Activated T-cell treated with anti-CD3 and anti-CD28 coated beads for 48 hours (primary cell): Measurements from ENCODE around the gene ARHGDIA.
"Not testable (repeated sequence)": the region's sequence is repeated elsewhere in the genome, so short reads cannot be mapped to it uniquely, and the experiment has no call there.

ENCODE experiments used
- DNase-seq: peaks from one replicate; pipeline ENCODE4 v3.0.0-alpha.2; 2020; ENCODE audit warnings: low read depth

ARHGDIA gene

DNA sequence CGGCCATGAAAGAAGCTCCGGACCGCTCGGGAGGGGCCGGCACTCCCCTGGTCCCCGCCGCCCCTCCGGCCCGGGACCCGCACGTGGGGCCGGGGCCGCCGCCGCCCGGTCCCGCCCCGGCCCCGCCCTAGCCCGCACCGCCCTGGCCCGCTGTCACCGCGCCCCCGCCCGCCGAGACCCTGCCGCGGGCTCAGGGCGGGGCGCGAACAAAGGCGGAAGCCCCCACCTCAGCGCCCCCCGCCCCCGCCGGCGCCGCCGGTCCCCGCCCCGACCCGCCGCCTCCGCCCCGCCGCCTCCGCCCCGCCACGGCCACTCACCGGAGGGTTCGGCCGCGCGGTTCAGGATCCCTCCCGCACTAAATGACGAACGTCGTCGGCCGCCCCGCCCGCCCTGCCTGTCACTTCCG is at the start of gene ARHGDIA:
TSS of gene ARHGDIA (minus strand) at position 357 of the 406 bp plus-strand sequence. CDS start 1,407 bp downstream, outside the sequence.
- no peak for DNase-seq

DNA sequence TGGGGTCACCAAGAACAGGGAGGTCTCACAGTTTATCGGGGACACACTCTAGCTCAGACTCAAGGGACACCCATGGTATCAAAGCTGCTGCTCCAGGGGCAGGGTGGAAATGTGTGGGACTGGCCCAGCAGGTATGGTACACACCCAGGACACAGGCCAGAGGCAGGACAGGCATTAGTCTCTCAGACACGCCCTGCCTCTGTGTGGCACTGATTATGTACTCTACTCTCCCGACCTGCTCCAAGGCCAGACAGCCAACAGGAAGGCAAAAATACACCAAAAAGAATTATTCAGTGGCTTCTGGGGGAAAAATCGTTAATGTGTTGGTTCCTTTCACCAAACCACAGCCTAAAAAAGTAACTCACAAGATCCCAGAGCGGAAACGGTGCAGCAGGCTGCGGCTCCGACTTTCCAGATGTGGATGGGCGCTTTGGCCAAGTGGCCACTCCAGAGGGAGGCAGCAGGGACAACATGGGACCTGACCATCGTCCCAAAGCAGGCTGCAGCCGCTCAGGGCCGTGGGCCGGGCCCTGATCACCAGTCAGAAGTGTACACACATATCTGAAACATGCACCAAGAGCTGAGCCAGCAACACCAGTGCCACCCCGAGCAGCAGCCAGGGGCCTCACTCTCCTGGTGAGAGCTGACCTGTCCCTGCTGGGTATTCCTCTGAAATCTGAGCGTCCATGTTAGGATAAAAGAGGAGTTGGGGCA is 47.9 kb upstream of the ARHGDIA start:
- DNase-seq, result no peak

DNA sequence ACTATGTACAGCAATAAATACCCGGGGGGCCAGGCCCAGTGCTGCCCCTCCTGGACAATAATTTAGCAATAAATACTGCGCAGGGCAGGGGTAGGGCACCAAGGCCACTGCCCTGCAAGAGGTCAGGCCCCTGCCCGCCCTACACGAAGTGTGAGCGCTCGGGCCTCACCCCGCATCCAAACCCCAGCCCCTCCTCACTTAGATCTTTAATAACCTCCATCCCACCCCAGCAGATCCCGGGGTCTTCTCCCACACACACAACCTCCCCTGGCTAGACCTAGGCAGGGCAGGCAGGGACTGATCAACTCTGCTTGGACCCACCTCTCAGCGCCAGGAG is 47.2 kb upstream of the ARHGDIA start:
- DNase-seq, result not testable (repeated sequence)

DNA sequence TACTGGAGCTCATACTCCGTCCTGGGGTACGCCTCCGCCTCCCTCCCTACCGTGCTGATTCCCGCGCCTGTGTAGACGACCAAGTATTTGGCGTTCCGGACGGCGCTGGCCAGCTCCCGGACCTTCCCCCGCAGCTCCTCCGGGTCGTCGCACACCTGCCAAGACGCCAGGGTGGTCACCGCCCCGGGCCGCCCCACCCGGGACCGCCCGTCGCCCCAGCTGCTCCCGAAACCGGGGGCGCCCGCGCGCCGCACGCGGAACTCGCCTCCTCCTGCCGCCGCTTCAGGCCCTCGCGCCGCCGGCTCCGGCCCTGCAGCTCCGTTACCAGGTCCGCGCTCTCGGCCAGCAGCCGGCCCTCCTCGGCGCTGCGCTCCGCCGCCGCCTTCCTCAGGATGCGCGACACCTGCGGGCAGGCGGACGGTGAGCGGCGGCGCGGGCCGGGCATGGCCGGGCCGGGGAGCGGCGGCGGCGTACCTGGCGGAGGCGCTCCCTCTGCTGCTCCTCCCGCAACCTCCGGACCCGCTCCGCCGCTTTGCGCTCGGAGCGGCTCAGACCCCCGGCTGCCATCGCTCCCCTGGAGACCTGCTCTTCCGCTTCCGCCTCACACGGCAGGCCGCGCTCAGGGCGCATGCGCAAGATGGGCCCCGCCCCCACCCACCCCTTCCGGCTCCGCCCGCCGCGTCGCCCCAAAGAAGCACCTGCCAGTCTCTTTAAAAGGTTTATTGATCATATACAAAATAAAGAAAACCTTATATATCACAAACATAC is 46.6 kb upstream of the ARHGDIA start, which contains the start of gene SIRT7:
TSS of gene SIRT7 (minus strand) at position 612 of the 768 bp plus-strand sequence. CDS start at position 567, 45 bp downstream.
- DNase-seq, result peak; percentile 79

DNA sequence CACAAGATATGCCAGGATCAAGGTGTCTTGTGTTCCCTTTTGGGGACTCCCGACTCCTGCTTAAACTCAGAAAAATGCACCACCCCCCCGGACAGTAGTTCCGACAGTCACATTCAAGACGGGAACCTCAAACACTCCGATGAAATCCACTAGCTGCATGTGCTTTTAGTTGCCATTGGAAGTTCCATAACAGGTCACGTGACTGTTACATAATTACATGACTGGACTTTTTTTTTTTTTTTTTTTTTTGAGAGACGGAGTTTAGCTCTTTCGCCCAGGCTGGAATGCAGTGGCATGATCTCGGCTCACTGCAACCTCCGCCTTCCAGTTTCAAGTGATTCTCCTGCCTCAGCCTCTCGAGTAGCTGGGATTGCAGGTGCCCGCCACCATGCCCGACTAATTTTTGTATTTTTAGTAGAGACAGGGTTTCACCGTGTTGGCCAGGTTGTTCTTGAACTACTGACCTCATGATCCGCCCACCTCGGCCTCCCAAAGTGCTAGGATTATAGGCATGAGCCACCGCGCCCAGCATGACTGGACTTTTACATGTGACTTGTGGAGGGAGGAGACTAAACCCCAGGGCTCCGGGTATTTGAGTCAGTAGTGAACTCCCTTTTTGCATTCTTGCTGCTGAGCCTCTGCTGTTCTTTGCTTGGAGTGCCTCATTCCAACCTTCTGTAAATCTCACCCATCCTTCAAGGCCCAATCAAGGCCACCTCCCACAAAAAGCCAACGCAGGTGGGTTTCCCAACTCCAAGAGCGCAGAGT is 45.3 kb upstream of the ARHGDIA start:
- no peak for DNase-seq

DNA sequence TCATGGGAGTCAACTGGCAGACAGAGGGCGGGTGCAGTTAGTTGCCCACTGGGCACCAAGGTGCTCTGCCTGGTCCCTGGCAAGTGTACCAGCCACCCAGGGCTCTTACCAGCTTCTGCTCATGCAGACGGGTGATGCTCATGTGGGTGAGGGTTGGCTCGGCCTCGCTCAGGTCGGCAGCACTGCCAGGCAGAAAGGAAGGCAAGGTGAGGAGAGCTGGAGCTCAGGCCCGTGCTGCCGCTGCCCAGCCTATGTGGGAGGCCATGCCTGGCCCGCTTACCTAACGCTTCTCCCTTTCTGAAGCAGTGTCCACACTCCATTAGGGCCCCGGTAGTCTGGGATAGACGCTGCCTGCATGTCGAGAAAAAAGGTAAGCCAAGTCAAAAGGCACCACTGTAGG is 44.2 kb upstream of the ARHGDIA start:
- DNase-seq, result no peak

DNA sequence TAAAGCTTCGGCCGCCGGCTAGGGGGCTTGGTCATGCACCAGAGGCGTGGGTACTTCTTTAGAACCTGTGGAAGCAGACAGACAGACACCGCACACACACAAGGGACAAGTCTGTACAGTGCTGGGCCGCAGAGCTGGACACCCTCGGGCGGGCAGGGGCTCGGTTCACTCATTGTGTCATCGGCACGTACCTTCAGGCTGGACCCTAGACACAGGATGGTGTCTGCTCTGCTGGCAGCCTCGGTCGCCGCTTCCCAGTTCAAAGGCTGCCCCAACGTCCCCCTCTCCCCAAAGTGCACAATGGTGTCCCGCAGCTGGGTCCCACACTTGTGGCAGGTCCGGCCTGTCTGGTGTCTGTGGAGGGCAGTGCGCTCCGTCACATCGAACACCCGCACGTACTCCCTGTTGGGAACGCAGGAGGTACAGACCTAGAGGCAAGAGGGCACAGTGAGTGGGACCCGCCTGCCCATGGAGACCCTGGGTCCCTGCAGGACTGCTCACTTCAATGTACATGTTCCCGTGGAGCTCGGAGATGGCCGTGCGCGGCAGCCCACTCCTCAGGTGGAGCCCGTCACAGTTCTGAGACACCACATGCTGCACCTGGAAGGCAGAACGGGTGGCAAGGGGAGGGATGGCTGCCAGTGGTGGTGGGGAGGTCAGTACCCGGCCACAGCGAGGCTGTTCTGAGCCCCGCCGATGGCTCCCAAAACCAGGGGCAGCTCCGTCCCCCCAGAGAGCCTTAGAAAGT is 43.1 kb upstream of the ARHGDIA start:
- DNase-seq, result no peak

DNA sequence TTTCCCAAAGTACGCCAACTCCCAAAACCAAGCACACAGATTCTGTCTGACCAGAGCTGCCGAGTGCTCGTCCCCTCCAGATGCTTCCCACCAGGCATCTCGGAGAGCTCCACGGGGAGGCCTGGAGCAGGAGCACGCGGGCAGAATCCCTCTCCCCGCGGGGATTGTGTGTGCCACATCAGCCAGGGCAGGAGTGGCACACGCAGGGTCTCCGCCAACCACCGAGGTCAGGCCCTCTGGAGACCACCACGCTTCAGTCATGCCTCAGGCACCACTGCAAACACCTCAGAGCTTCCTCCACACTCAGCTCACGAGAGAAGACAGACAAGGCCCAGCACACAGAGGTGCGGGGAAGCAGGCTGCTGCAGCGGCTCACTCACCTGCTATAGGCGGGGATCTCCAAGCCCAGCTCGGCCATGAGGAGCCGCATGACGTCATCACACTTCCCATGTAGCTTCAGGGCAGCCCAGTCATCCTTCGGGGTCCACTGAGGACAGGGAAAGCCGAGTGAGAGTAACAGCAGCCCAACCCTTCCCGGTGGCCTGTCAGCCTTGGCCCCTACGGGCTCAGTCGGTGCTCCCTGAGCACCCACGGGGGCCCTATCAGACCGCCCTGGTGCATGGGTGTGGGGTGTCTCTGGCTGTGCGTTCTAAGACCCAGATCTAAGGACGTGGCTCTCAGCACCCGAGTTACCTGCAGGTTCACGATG is 42.4 kb upstream of the ARHGDIA start:
- DNase-seq, result no peak

DNA sequence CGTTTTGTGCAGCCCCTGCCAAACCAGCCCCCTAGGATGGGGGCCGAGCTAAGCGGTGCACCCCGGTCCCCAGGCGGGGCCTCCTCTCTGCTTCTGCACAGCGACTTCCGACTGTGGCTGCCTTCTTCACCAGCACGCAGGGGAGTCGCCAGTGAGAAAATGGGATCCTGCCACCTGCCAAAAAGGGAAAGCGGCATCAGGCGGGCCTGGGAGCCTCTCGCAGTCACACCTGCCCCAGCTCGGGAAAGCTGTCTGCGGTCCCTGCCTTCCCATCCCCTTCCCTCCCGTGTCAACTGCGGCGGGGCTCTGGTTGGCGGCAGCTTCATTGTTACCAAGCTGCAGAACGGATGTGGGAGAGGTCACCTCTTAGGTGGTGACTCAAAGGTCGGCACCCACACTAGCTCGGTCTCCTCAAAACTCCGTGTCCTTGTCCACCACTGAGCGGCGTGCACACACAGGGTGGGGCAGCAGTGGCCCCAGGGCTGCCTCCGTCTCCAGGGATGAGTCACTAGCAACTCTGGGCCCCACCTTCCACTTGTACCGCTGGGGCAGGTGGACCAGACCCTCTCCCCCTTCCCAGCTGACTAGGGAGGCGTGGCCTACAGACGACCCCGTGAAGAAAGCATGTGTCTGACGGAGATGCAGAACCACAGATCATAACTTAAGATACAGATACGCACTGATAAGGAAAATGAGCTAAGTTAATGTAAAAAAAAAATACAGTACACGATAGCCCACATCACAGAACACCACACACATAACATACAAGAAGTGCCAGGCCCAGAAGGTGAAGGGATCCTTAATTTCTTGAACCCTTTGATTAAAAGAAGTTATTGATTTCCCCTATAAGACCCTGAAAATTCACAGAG is 41.5 kb upstream of the ARHGDIA start:
- no peak for DNase-seq

DNA sequence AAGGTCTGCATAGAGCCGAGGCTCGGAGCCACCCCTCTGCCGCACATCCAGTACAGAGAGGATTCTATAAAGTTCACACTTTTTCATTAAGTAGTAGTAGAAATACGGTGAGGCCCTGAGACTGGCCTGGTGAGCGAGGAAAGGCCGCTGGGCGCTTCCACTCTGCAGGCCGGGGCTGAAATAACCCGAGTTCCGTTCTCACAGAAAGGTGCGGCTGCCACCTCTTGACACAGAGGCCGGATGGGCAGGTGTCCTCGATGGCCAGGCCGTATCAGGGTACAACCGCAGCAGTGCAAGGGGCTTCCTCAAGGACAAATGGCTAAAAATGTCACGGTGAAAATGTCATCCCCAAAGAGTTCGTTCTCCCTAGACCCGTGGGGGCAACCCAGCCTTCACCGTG is 40.8 kb upstream of the ARHGDIA start:
- no peak for DNase-seq

DNA sequence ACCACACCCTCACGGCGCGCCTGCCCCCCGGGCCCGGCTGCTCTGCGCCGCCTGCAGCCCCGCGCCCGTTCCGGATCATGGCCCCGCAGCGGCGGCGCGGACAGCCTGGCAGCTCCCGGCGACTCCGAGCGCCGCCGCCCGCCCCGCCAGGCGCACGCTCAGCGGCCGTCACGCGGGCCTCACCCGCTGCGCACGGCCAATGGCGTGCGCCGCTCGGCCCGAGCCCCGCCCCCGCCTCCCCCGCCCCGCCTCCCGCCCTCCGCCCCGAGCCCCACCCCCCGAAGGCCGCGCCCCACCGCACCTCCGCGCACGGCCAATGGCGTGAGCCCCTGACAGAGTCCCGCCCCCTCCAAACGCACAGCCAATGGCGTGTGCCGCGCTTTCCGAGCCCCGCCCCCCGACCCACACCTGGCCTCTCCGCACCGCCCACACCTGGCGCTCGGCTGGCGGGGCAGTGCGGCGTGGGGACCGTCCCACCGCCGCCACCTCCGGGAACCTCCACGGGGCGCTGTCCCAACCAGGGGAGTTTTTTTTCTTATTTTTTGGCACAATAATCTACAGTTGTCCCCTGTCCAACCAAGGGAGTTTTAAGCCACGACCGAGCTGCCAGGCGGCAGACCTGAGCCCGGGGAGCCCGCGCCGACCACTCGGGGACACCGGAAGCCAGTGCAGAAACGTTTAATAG is 40.3 kb upstream of the ARHGDIA start, which contains the start of gene PCYT2:
TSS of gene PCYT2 (minus strand) at position 123 of the 685 bp plus-strand sequence. CDS start at position 79, 44 bp downstream.
- DNase-seq, result peak; percentile 92

DNA sequence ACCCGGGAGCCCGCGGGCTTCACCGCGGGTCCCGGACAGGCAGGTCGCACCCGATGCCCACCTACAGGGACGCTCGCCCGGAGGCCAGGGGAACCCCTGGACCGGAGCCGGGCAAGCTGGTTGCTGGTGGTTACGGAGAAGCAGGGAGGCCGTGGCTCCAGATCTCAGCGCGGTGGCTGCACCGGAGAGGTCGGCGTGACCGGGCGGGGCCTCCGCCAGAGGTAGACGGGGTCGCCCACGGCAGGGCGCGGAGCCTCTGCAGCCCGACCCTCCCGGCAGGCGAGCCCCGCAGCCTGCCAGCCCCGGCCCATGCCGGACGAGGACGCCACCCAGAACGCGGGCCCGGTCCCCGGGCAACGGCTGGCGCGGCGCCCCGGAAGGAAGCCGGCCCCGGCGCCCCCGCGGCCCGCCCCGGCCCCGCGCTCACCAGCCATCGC is 39.7 kb upstream of the ARHGDIA start:
- DNase-seq, result no peak

DNA sequence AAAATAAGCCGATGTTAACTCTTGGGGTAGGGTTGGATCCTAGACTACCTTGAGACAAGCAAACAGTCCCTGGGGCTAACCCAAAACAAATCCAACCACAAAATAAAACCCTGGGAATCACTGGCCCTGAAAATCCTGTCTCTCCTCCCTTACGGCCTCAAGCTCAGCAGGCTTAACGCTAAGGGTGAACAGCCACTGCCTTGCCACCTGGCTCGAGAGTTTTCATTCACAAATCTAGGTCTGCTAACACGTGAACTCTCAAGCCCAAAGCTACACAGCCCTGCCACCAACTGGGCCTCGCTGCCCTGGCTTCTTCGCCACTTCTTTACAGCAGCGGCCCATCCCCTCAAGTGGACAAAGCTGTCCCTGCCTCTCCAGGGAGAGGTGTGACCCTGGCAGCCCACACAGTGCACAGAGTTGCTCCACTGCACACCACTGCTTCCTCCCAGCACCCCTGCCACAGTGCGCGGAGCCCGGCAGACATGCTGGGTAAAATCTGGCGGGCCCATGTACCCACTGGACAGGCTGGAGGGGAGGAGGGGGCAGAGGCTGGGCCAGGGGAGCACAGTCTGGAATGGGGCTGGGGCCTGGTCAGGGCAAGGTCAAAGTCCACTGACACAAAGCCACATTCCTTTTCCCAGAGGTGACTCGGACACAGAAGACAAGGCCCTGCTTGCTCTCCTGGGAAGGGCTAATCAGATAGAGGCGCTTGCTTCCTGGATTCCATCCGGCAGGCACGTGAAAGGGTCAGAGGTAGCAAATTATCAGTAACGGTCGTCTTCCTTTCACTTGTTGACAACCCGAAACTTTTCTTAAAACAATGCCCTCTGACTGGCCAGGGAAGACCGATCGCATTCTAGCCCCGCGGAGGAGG is 39.1 kb upstream of the ARHGDIA start:
- DNase-seq, result no peak

DNA sequence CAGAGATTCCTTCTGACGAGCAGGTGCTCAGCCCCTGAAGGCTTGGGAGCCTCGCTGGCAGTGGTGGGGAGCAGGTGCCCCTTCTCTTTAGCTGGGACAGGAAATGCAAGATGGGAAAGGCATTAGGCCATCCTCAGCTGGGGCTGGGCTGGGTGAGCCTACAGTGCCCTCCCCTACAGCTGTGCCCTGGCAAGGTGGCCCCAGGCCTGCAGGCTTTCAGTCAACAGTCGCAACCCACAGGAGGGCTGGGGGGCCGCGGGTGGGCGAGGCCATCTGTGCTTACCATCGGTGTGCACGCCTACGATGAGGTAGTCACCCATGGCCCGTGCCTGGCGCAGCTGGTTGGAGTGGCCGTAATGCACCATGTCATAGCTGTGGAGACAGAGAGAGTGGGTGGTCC is 38.1 kb upstream of the ARHGDIA start:
- DNase-seq, result no peak

DNA sequence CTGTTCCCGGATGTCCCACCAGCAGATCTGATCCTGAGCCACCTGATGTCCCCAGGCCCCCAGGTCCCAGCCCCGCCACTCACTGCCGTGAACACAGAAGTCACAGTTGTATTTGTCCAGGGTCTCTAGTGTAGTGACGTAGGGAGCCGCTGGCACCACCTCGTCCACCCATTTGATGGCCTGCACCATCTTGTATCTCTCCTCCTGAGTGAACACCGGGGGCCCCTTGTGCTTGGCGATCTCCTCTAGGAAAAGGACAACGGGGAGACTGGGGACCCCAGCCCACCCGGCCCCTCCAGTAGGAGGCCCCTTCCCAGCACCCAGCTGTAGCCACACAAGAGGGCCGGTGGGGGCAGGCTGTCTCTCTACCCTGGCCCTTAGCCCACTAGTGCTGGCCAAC is 37.7 kb upstream of the ARHGDIA start:
- DNase-seq, result no peak

DNA sequence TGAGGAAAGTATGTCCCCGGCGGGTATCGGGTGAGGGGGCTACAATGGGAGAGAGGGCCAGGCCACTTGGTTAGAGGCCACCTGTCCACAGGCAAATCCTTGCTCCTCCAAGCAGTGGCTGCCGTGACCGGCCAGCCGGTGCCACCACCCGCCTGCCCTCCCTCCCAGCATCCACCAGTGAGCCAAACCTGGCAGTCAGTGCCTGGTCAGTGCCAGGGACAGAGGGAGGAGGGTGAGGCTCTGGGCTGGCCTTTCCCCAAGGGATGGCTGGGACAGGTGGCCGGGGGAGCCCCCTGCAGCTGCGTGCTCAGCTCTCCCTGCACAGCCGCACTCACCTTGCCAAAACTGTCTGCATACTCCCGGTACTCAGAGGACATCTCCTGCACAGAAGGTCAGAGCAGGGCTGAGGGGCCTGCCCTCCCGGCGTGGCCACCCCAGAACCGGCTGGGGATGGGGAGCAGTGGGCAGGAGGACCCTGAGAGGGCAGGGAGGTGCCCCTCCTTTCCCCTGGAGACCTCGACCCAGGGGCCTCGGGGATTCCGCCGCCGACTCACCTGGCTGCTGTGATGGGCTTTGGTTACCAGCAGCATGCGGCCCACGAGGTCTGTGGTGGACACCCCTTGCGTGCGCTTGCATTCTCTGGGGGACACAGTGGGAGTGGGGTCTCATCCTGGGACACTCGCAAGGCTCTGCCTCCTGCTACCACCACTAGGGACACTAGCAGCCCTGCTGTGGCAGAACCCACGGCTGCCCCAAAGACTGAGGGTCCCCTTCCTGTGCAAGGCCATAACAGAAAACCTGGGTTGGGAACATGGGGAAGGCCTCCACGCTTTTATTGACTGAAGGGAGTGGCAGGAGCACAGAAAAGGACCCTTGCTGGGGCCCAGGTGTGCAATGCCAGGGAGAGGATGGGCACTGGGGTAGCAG is 36.3 kb upstream of the ARHGDIA start:
- DNase-seq, result no peak

DNA sequence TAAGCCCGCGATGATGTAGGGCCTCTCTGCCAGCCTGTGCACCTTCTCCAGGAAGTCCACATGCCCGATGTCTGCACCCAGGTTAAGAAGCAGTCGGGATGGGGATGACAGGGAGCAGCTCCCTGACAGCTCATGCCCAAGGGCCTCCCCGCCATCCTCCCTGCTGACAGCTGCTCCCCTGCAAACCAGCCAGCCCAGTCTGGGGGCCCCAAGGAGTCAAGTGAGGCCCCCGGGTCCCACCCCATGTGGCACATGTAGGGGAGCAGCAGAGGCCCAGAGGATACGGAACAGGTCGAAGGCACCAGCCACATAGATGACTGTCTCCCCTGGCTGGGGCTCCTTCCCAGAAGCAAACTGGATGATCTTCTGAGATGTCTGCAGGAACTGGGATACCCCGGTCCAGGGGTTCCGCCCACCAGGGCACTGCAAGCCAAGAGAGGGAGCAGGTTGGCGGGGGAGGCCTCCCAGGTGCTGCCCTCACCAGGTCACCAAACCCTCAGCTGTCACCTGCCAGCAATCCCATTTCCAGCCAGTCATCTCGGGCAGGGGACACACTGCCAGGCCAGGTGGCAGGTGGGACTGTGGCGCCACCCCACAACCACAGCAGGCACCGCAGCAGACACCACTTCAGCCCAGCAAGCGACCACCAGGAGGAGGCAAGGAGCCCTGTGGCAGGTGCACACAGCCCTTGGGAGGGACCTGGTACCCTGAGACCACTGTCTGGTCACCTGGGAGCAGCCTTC is 35.5 kb upstream of the ARHGDIA start:
- no peak for DNase-seq
